ENCODE measurements around the gene FTHL17.

FTHL17 gene

GRCh38 chrX:31036895-31037294, 34.9 kb downstream of the FTHL17 start:
- DNase-seq = peak; percentile 29

- no peak for DNase-seq
Measured at GRCh38 chrX:31027351-31027750, 44.5 kb downstream of the FTHL17 start.

- peak; percentile 51 for DNase-seq
Measured at GRCh38 chrX:31024866-31025265, 47.0 kb downstream of the FTHL17 start.

GRCh38 chrX:31021537-31021936, 50.3 kb downstream of the FTHL17 start:
- peak; percentile 60 for DNase-seq

Measured in eye (tissue), 1 donor.